Motor neuron (in vitro differentiated cells): ENCODE measurements around the gene ADGRD2. TPM values are rescaled to one million over a fixed set of nuclear protein-coding genes. Genes with fewer than 3 reads are reported as not detected.

ENCODE experiments used
- ATAC-seq, 8 experiments: fragments of 200-7000 bp; cut with Tn5 transposase; replicated peaks in 6 of 8; 2 replicates each; pipeline ENCODE4 v1.8.0; 2021; ENCODE audit warnings: mild to moderate bottlenecking in 8 of 8, moderate library complexity in 8 of 8
- H3K27ac ChIP-seq, 2 donors: fragments of 250-450 bp; sonication (Bioruptor Pico); 2 replicates each; pipeline ENCODE4 v1.9.0; 2021; ENCODE audit warnings: antibody characterized with exemption in 2 of 2, mild to moderate bottlenecking in 2 of 2, moderate library complexity in 1 of 2
- H3K4me1 ChIP-seq, 2 donors: fragments of 250-450 bp; sonication (Bioruptor Pico); replicated peaks in 1 of 2; 2 replicates each; pipeline ENCODE4 v1.6.1; 2021; ENCODE audit warnings: antibody characterized with exemption in 2 of 2, mild to moderate bottlenecking in 2 of 2, moderate library complexity in 1 of 2
- H3K4me3 ChIP-seq, 5 donors: fragments of 250-450 bp; sonication (Bioruptor Pico); 2 replicates each; pipeline ENCODE4 v1.9.0; 2021; ENCODE audit warnings: antibody characterized with exemption in 5 of 5, mild to moderate bottlenecking in 5 of 5, moderate library complexity in 4 of 5
- WGBS, 10 experiments: fragments of 450-650 bp; shearing (Covaris generic); methylation state at CpG; one replicate each; pipeline ENCODE4 v1.0.0; 2022; 5-methylcytosine and 5-hydroxymethylcytosine counted together
- in situ Hi-C, 9 experiments: fragments of 400-800 bp; cut with MboI; loops; one replicate each; pipeline ENCODE4 v1.15.0; 2021; ENCODE audit warnings: low sequenced_read_pairs in 9 of 9, low pct_unique_long_range_greater_than_20kb in 2 of 9; ENCODE audit not compliant: unreplicated experiment in 9 of 9
- total RNA-seq, 8 experiments: library from RNA; unstranded; fragments of 300-600 nt; gene quantifications; 2 replicates each; pipeline versions ENCODE4 v1.2.3 to v1.2.4, GENCODE V29; 2022

The ADGRD2 gene
- total RNA-seq, 8 experiments from 2014 or later, result 0.14 to 6.2 (median 0.68) TPM; not detected in 2

DNA sequence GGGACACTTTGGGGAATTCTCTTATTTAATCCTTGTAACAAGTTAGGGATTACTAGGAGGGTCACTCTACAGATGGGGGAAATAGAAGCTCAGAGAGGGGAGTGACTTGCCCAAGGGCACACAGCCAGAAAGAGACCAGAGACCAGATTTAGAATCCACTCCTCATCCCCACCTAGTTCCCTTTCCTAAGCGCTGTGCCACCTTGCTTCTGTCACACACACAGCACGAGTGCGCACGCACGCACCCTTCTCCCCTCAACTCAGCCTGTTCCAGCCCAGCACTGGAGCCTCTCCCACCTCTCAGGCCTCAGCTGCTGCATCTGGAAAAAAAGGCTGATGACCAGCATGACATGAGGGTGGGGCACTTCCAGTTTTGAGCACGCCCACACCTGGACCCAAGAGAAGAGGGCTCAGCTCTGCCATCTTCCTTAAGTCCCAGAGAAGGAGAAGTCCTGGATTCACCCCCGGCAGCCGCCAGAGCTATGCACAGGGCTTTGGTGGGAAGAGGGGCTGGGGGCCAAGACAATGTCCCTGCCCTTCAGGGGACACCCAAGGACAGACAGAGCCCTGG lies 38.5 kb downstream of the ADGRD2 start:
- Histone ChIP-seq H3K4me3 (no peak overlapping the region), H3K27ac (no peak overlapping the region), H3K4me1 (peaks cover 21 to 29% of the 10 kb centered on the region in 2 donors)
- in situ Hi-C loops, result no loop called here
- WGBS, 10 experiments, result 85 to 100% (median 94%) methylated on average over 1 to 6 of the region's 8 CpGs; no CpG with 5 or more reads in 5 of the 10 experiments
- ATAC-seq, result peak in 1 of 8 experiments; percentile 28

DNA sequence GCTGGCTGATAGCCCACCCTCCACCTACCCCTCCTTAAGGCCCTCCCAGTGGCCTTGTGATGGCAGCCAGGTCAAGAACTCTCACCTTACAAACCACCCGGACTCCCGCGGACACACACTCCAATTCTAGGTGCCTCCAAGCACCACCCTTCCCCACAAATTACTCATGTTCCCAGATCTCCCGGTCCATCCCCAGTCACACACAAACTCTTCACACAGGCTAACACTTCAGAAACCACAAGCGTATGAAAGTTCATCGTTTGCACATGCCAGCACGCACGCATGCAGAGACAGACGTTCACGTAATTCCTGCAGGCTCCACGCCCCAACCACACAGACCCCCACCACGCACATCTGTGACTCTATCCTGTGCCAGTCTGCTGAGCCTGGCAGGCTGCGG lies 39.0 kb downstream of the ADGRD2 start:
- Histone ChIP-seq H3K4me3 (no peak overlapping the region), H3K4me1 (peaks cover 21 to 29% of the 10 kb centered on the region in 2 donors), H3K27ac (no peak overlapping the region)
- in situ Hi-C loops, result no loop called here
- peak in 1 of 8 experiments; percentile 45 for ATAC-seq
- WGBS, 10 experiments, result 8 to 100% (median 87%) methylated on average over 1 to 9 of the region's 13 CpGs; no CpG with 5 or more reads in 7 of the 10 experiments

- 20 to 80% (median 60%) methylated on average over 1 of the region's 2 CpGs; no CpG with 5 or more reads in 5 of the 10 experiments for WGBS, 10 experiments
- no peak overlapping the region for H3K4me3 ChIP-seq
- H3K4me1 ChIP-seq, result peaks cover 26 to 29% of the 10 kb centered on the region in 2 donors
- no peak for ATAC-seq
- H3K27ac ChIP-seq, result no peak overlapping the region
- in situ Hi-C loops, result no loop called here
These were observed 39.8 kb downstream of the ADGRD2 start for GRCh38 chr9:124490004-124490403.

DNA sequence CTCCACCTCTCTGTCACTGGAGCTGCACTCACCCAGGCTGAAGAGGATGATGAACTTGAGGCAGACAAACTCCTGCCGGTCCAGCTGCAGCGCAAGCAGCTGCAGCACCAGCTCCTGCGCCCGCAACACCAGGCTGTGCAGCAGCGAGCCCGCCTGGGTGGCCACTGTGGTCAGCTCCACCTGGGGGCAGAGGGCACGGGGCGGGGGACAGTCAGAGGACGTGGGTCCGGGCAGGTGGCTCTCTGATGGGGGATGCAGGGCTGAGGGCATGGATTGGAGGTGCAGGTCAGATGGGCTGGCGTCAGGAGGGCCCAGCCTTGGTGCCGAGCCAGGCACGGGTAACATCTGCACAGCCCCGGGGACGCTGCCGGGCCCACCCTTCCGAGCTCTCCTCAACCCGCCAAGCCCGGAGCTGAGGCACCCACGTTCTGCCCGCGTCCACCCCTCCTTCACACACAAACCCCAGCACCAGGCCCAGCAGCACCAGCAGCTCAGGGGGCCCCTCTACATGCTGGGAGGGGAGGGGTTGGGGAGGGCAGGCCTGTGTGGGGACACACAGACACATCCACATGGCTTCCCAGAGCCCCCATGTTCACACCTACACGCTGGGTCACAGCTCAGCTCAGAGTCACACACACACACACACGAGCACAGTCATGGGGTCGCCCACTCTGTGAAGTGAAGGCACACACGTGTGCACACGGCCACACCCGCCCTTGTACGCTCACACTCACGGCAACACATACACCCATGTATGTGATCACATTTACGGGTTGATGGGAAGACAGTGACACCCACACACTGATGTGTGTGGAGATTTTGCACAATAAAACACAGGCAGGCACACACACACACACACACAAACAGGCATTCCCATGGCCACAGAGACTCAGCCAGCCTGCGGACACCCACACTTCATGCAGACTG lies 41.1 kb downstream of the ADGRD2 start:
- peak in 2 of 8 experiments; percentile 1 to 9 for ATAC-seq
- in situ Hi-C loops, result no loop called here
- H3K27ac ChIP-seq, result no peak overlapping the region
- H3K4me1 ChIP-seq, result peaks cover 37 to 39% of the 10 kb centered on the region in 2 donors
- WGBS, 10 experiments, result 47 to 100% methylated on average over 1 to 3 of the region's 32 CpGs; no CpG with 5 or more reads in 8 of the 10 experiments
- no peak overlapping the region for H3K4me3 ChIP-seq

- no peak overlapping the region for H3K4me3 ChIP-seq
- no peak for ATAC-seq
- peaks cover 41 to 43% of the 10 kb centered on the region in 2 donors for H3K4me1 ChIP-seq
- WGBS, 10 experiments, result 89% methylated on average over 3 of the region's 19 CpGs; no CpG with 5 or more reads in 9 of the 10 experiments
- H3K27ac ChIP-seq, result no peak overlapping the region
- in situ Hi-C loops, result no loop called here
These were observed 42.6 kb downstream of the ADGRD2 start for GRCh38 chr9:124492818-124493217.

DNA sequence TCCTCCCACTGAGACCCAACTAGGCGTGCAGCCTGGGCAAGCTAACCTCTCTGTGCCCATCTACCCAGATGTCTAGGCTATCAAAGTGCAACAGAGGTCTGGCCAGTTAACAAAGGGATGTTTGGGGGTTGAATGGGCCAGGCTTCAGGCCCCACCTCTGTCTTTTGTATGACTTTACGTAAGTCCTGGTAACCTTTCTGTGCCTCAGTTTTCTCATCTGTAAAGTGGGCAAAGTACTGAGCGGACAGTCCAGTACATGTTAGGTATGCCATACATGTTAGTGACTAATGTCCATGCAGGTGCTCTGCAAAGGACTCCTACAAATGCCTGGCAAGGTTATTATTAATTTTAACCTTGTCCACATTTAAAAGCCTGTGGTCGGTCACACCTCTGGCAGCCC lies 43.0 kb downstream of the ADGRD2 start:
- Histone ChIP-seq H3K27ac (no peak overlapping the region), H3K4me1 (peaks cover 41 to 43% of the 10 kb centered on the region in 2 donors), H3K4me3 (no peak overlapping the region)
- in situ Hi-C loops, result no loop called here
- 67 to 100% (median 100%) methylated on average over 1 to 2 of the region's 4 CpGs; no CpG with 5 or more reads in 6 of the 10 experiments for WGBS, 10 experiments
- ATAC-seq, result no peak

GRCh38 chr9:124493794-124494479 lies 43.7 kb downstream of the ADGRD2 start:
- Histone ChIP-seq H3K4me1 (peaks cover 41 to 43% of the 10 kb centered on the region in 2 donors), H3K4me3 (no peak overlapping the region), H3K27ac (no peak overlapping the region)
- in situ Hi-C loops, result no loop called here
- no peak for ATAC-seq
- 20 to 97% (median 64%) methylated on average over 2 to 6 of the region's 18 CpGs; no CpG with 5 or more reads in 3 of the 10 experiments for WGBS, 10 experiments

DNA sequence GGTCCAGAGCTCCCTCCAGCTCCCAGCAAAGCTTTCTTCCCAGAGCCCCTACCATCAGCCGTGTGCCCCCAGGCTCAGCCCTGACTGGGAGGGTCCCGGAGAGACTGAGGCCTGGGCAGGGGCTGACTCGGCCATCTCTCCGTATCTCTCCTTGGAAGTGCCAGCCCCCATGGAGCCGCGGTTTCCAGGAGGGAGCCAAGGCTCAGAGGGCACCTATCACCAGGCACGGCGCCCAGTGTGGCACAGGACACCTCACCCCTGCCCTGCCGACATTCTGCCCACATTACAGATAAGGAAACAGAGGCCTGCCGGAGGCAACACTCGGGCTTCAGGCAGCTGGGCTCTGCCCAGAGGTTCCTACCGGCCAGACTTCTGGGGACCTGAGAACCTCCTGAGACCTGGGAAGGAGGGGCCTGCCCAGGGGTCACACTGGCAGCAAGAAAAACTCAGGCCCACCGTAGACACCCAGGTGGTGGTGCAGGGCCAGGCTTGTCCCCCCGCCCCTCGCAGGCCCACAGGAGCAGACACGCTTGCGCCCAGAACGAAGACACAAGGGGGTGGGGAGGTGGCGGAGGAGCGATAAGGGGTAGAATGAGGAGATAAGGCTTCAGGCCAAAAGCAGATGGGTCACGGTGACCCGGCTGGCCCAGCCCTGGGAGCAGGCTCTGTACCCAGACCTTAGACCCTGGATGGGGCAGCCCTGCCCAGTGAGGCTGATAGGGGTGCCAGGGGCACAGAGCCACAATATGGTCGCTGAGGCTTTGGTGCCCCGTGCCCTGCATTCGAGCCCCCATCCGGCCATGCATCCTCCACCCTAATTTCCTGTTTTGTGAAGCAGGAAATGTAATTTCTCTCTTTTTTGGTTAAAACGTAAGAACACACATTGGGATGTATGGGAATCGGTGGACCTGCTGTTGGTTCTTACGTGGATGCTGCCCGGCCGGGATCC lies 45.1 kb downstream of the ADGRD2 start:
- ATAC-seq, result no peak
- Histone ChIP-seq H3K4me3 (no peak overlapping the region), H3K27ac (no peak overlapping the region), H3K4me1 (peaks cover 38 to 42% of the 10 kb centered on the region in 2 donors)
- 20 to 100% (median 87%) methylated on average over 1 to 10 of the region's 31 CpGs; no CpG with 5 or more reads in 3 of the 10 experiments for WGBS, 10 experiments
- in situ Hi-C loops, result no loop called here

GRCh38 chr9:124496075-124496449 lies 45.8 kb downstream of the ADGRD2 start:
- H3K4me1 ChIP-seq, result peaks cover 31 to 35% of the 10 kb centered on the region in 2 donors
- H3K4me3 ChIP-seq, result no peak overlapping the region
- 20 to 53% (median 40%) methylated on average over 1 to 3 of the region's 3 CpGs; no CpG with 5 or more reads in 7 of the 10 experiments for WGBS, 10 experiments
- in situ Hi-C loops, result no loop called here
- ATAC-seq, result no peak
- H3K27ac ChIP-seq, result no peak overlapping the region

DNA sequence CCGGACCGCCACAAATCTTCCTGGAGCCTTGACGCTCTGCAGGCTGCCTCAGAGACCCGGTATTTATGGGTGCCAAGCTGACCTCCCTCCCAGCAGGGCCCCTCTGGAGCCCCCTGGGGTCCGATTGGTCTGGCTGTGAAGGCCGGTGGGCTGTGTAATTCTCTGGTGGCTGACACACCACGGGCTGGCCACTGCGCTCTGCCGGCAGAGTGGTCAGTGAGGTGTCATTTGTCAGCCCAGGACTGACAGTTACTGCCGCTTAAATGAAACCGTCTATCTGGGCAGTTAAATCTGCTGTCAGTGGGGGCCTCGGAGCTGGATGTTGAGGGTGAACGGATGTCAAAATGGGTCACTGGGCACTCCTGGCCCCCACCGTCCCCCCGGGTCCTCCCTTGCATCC lies 46.2 kb downstream of the ADGRD2 start:
- in situ Hi-C loops, result no loop called here
- H3K4me3 ChIP-seq, result no peak overlapping the region
- H3K27ac ChIP-seq, result peak overlapping the region in 1 of 2 donors; percentile 2
- peaks cover 27 to 33% of the 10 kb centered on the region in 2 donors for H3K4me1 ChIP-seq
- 36 to 40% methylated on average over 1 to 8 of the region's 15 CpGs; no CpG with 5 or more reads in 8 of the 10 experiments for WGBS, 10 experiments
- ATAC-seq, result peak in 5 of 8 experiments; percentile 93 to 96 (median 94)

- 90 to 100% (median 100%) methylated on average over 1 to 5 of the region's 8 CpGs; no CpG with 5 or more reads in 5 of the 10 experiments for WGBS, 10 experiments
- no peak overlapping the region for H3K4me3 ChIP-seq
- ATAC-seq, result no peak
- peaks cover 26 to 31% of the 10 kb centered on the region in 2 donors for H3K4me1 ChIP-seq
- in situ Hi-C loops, result no loop called here
- no peak overlapping the region for H3K27ac ChIP-seq
These were observed 47.2 kb downstream of the ADGRD2 start for GRCh38 chr9:124497441-124497840.

DNA sequence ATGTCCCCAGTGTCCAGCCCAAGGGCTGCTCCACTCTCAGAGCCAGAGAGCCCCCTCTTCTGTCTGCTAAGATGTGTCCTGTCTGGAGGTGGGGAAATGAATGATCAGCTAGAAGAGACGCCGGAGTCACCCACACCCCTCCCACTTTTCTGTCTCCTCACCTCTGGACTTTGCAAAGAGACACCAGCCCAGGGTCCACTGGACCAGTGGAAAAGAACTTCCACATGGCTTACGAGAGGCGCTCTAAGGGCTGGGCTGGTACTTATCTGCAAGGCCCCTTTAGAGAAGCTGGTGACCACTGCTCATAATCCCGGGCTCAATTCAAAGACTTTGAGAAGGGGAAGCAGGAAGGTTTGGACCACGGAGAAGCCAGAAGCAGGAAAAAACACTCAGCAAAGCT lies 47.8 kb downstream of the ADGRD2 start:
- 43 to 83% (median 69%) methylated on average over 1 to 5 of the region's 6 CpGs; no CpG with 5 or more reads in 4 of the 10 experiments for WGBS, 10 experiments
- in situ Hi-C loops, result no loop called here
- no peak for ATAC-seq
- H3K4me3 ChIP-seq, result no peak overlapping the region
- H3K4me1 ChIP-seq, result peaks cover 28 to 31% of the 10 kb centered on the region in 2 donors
- no peak overlapping the region for H3K27ac ChIP-seq
